ENCODE data around the gene ATP11A.

GRCh38 chr13:112643759-112644459 lies 45.9 kb upstream of the ATP11A start:
- TF ChIP-seq CTCF (IDR thresholded peaks at IDR 0.05) (no peak), POLR2A (IDR thresholded peaks at IDR 0.05) (no peak)
